Measurements from ENCODE around the gene SORCS2.

DNA sequence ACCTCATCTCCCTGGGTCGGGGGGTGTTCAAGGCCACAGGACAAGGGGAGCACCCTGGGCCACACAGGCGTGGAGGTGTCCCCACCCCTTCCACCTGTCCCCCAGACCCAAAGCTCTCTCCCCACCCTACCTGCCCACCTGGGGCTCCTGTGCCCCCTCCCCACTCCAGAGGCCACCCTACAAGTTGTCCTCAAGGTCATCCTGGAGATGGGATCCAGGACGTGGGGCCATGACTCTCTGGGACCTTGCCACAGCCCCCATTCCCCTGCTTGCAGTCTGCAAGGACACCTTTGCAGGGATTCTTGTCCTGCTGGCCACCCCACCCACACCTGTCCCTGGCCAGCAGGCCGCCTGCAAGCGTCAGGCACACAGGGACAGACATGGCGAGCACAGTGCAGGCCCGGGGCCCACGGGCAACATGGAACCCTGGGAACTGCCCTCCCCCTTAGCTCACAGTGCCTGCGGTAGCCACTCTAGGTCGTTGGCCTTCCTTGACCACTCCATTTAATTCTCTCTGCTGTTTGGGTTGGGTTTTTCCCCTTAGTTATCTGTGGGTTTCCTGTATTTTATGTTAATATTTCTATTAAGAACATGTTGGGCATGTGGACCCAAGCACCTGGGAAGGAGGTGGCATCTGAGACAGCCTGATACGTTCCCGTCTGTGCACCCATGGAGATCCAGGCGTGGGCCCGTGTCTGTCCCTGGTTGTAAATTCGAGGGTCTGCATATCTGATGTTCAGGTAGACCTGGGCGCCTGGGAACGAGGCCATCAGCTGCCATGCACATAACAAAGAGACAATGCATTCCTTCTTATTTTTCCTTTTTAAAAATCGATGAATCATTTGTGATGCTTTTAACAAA lies 549.8 kb downstream of the SORCS2 start:
- TF ChIP-seq, protein P1, sequence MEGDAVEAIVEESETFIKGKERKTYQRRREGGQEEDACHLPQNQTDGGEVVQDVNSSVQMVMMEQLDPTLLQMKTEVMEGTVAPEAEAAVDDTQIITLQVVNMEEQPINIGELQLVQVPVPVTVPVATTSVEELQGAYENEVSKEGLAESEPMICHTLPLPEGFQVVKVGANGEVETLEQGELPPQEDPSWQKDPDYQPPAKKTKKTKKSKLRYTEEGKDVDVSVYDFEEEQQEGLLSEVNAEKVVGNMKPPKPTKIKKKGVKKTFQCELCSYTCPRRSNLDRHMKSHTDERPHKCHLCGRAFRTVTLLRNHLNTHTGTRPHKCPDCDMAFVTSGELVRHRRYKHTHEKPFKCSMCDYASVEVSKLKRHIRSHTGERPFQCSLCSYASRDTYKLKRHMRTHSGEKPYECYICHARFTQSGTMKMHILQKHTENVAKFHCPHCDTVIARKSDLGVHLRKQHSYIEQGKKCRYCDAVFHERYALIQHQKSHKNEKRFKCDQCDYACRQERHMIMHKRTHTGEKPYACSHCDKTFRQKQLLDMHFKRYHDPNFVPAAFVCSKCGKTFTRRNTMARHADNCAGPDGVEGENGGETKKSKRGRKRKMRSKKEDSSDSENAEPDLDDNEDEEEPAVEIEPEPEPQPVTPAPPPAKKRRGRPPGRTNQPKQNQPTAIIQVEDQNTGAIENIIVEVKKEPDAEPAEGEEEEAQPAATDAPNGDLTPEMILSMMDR (conservative IDR thresholded peaks at IDR 0.05; ENCODE audit: low read depth, low read length) = no peak
- TF ChIP-seq EZH2 (IDR thresholded peaks at IDR 0.05; ENCODE audit: low read length, unreplicated experiment) = no peak

Data from PC-3 (cell line).